ENCODE data around the gene SSTR3. TPM values are rescaled to one million over a fixed set of nuclear protein-coding genes. Genes with fewer than 3 reads are reported as not detected.

The SSTR3 gene
- total RNA-seq, 1 donor from 2014 or later: 0.69 TPM

DNA sequence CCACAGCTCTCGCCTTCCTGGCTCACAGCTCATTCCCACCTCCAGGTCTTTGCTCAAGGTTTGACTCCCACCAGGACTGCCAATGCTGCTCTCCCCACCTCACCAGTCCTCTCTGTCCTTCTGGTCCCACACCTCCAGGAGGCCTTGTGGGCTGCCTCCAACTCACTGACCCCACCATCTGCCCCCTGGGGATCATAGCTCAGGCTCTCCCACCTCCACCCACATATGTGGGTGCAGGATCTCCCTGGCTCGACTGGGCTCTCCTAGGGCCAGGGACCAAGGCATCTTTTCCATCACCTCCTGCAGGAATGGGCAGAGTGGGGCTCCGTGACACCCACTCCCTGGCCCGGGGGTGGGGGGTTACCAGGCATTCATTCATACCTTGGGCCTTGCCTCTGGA, 13.8 kb upstream of the SSTR3 start:
- peaks cover 15% of the 10 kb centered on the region for H3K4me1 Mint-ChIP-seq
- H3K27me3 Mint-ChIP-seq (ENCODE audit: low read depth): peaks cover 11% of the 10 kb centered on the region
- DNase-seq (ENCODE audit: low spot score in 2 of 2, unreplicated experiment in 2 of 2): no peak
- H3K4me3 Mint-ChIP-seq: no peak overlapping the region
- H3K27ac Mint-ChIP-seq: no peak overlapping the region
- H3K9me3 Mint-ChIP-seq: no peaks in the 10 kb centered on the region
- no peaks in the 10 kb centered on the region for H3K36me3 Mint-ChIP-seq
- TF ChIP-seq, protein P1, sequence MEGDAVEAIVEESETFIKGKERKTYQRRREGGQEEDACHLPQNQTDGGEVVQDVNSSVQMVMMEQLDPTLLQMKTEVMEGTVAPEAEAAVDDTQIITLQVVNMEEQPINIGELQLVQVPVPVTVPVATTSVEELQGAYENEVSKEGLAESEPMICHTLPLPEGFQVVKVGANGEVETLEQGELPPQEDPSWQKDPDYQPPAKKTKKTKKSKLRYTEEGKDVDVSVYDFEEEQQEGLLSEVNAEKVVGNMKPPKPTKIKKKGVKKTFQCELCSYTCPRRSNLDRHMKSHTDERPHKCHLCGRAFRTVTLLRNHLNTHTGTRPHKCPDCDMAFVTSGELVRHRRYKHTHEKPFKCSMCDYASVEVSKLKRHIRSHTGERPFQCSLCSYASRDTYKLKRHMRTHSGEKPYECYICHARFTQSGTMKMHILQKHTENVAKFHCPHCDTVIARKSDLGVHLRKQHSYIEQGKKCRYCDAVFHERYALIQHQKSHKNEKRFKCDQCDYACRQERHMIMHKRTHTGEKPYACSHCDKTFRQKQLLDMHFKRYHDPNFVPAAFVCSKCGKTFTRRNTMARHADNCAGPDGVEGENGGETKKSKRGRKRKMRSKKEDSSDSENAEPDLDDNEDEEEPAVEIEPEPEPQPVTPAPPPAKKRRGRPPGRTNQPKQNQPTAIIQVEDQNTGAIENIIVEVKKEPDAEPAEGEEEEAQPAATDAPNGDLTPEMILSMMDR (IDR thresholded peaks at IDR 0.05; ENCODE audit: unreplicated experiment): no peak

DNA sequence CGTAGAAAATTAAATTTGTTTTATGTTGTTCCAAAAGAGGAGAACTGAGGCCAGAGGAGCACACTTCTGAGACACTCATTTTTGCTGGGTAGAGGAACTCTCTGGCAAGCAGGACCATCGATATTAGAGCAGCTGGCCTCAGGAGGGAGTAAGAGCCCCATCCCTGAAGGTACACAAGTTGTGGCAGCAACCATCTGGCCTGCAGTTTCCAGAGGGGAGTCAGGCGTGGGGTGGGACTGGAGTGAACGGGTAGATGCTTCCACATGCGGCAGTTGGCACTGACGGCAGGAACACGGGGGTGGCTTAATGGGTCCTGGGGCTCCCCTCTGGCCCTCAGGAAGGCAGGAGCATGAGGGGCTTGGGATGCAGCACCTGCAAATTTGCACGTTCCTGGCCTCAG, 13.2 kb upstream of the SSTR3 start:
- H3K4me1 Mint-ChIP-seq: peaks cover 15% of the 10 kb centered on the region
- H3K36me3 Mint-ChIP-seq: no peaks in the 10 kb centered on the region
- peaks cover 4% of the 10 kb centered on the region for H3K9me3 Mint-ChIP-seq
- no peak for DNase-seq (ENCODE audit: low spot score in 2 of 2, unreplicated experiment in 2 of 2)
- peaks cover 11% of the 10 kb centered on the region for H3K27me3 Mint-ChIP-seq (ENCODE audit: low read depth)
- no peak overlapping the region for H3K27ac Mint-ChIP-seq
- TF ChIP-seq, protein P1 (IDR thresholded peaks at IDR 0.05; ENCODE audit: unreplicated experiment): no peak
- no peak overlapping the region for H3K4me3 Mint-ChIP-seq

DNA sequence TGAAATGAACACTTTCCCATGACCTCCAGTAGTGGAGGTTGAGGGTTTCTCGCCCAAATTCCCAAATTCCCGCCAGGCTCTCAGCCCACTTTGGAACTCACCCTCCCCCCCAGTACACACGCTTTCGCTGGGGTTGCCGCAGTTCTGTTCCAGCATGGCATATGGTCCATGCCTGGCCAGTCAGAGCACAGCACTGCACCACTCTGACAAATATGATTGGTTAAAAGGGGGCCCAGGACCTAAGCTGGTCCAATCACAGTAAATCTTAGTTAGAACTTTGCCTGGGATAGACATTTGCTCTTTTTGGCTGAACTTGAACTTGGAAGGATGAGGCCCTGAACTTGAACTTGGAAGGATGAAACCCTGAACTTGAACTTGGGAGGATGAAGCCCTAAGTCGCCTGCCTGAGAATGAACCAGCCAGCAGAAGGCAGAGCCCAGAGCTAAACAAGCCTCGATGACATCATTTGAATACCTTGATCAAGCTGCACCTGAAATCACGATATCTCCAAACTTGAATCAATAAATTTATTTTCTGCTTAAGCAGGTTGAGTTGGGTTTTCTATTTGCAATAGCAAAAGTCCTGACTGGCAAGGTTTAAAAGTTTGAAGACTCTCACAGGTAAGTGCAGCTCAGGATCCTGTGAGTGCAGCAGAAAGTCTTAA, 12.6 kb upstream of the SSTR3 start:
- no peak for DNase-seq (ENCODE audit: low spot score in 2 of 2, unreplicated experiment in 2 of 2)
- Mint-ChIP-seq H3K9me3 (peaks cover 4% of the 10 kb centered on the region), H3K27me3 (ENCODE audit: low read depth) (peaks cover 11% of the 10 kb centered on the region), H3K4me1 (peaks cover 15% of the 10 kb centered on the region), H3K27ac (no peak overlapping the region), H3K4me3 (no peak overlapping the region), H3K36me3 (no peaks in the 10 kb centered on the region)
- TF ChIP-seq, protein P1 (IDR thresholded peaks at IDR 0.05; ENCODE audit: unreplicated experiment): no peak

DNA sequence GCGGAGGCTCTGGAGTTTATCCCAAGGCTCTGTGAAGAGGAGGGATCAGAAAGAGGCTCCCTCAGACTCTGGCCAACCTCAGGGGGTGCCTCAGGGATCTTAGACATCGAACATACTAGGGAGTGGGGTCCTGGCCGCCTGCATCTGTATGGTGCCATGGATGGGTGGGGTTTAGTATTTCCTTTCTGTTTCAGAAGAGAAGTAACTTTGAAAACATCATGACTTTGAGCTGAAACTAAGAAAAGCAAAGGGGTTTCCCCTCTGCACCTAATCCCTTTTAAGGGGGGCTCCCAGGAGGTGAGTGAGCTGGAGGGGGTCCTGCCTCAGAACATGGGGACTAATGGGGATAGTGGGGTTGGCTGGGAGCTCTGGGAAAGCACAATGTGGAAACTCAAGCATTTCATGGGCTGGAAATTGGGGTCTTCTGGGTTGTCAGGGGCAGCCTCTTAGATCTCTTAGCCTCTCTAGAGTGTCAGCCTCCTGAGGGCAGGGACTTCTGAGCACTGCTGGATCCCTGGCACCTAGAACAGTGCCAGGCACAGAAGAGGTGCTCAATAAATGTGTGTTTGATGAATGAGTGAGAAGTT, 11.8 kb upstream of the SSTR3 start:
- H3K9me3 Mint-ChIP-seq: peaks cover 4% of the 10 kb centered on the region
- peaks cover 18% of the 10 kb centered on the region for H3K27me3 Mint-ChIP-seq (ENCODE audit: low read depth)
- DNase-seq (ENCODE audit: low spot score in 2 of 2, unreplicated experiment in 2 of 2): no peak
- TF ChIP-seq, protein P1 (IDR thresholded peaks at IDR 0.05; ENCODE audit: unreplicated experiment): no peak
- no peak overlapping the region for H3K27ac Mint-ChIP-seq
- H3K36me3 Mint-ChIP-seq: no peaks in the 10 kb centered on the region
- peaks cover 10% of the 10 kb centered on the region for H3K4me1 Mint-ChIP-seq
- no peak overlapping the region for H3K4me3 Mint-ChIP-seq

DNA sequence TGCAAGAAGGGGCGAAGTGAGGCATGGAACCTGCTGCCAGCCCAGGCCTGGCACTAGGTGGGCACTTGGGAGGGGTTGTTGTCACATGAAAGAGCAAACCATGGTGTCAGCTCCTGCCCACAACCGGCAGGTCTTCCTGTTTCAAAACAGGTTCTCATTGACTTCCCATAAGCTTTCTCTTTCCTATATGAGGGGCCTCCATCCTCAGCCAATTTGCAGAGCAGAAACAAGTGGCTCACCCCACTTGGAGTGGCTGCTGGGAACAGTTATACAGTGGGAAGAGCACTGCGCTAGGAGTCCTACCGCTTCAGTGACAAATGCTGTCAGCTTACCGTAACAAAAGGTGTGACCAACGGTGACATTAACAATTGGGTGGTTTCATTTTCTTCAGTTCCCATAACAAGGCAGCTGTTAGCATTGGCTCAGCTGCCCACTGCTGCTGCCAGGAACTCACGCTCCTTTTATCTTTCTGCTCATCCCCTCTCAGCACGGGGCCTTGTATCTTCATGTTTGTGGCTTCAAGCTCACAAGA, 10.2 kb upstream of the SSTR3 start:
- Mint-ChIP-seq H3K27me3 (ENCODE audit: low read depth) (peaks cover 30% of the 10 kb centered on the region), H3K4me3 (no peak overlapping the region), H3K27ac (no peak overlapping the region), H3K9me3 (peaks cover 4% of the 10 kb centered on the region), H3K36me3 (no peaks in the 10 kb centered on the region), H3K4me1 (peaks cover 1% of the 10 kb centered on the region)
- TF ChIP-seq, protein P1 (IDR thresholded peaks at IDR 0.05; ENCODE audit: unreplicated experiment): no peak
- DNase-seq (ENCODE audit: low spot score in 2 of 2, unreplicated experiment in 2 of 2): no peak
